Prostate gland (tissue), 2 donors: ENCODE measurements around the gene TCERG1L.

ENCODE experiments used
- CTCF ChIP-seq, 4 experiments: fragments of 200-600 bp in 2 of 4; fragments of 450-650 bp in 2 of 4; sonication (generic) in 2 of 4; IDR thresholded peaks; 1 replicate in 3 of 4; 2 replicates in 1 of 4; pipeline ENCODE4 v1.5.1; 2016 to 2019; ENCODE audit warnings: antibody characterized with exemption in 4 of 4, mild to moderate bottlenecking in 2 of 4, moderate library complexity in 2 of 4
- POLR2A ChIP-seq: fragments of 450-650 bp; IDR thresholded peaks from one replicate; pipeline ENCODE4 v1.6.1; 2016; ENCODE audit warnings: antibody characterized with exemption, mild to moderate bottlenecking
- POLR2AphosphoS5 ChIP-seq: sonication (generic); formaldehyde crosslinking; IDR thresholded peaks from one replicate; pipeline ENCODE4 v1.6.1; 2017; ENCODE audit warnings: antibody characterized with exemption

- no peak for TF ChIP-seq CTCF (IDR thresholded peaks at IDR 0.05)
- TF ChIP-seq POLR2A: no peak
- TF ChIP-seq POLR2AphosphoS5: no peak
Observed at GRCh38 chr10:131071721-131072120, 239.8 kb downstream of the TCERG1L start.
